Ovary (tissue), 3 donors: Measurements from ENCODE around the gene C19orf33.

Experiments used
- CTCF ChIP-seq, 3 donors: fragments of 450-650 bp in 2 of 3; fragments of 200-600 bp in 1 of 3; IDR thresholded peaks; one replicate each; pipeline versions ENCODE4 v1.5.1 to v1.8.0; 2016 to 2022; ENCODE audit warnings: antibody characterized with exemption in 3 of 3, mild to moderate bottlenecking in 1 of 3
- EP300 ChIP-seq: sonication (generic); formaldehyde crosslinking; IDR thresholded peaks from one replicate; pipeline ENCODE4 v1.6.1; 2017; ENCODE audit warnings: antibody characterized with exemption
- POLR2A ChIP-seq: fragments of 450-650 bp; IDR thresholded peaks from one replicate; pipeline ENCODE4 v1.6.1; 2017; ENCODE audit warnings: antibody characterized with exemption, mild to moderate bottlenecking, moderate library complexity
- donor health status: DM: no; HTN: no; CAD: no.

- TF ChIP-seq CTCF (IDR thresholded peaks at IDR 0.05), result no peak
- TF ChIP-seq POLR2A, result no peak
- TF ChIP-seq EP300, result no peak
These were observed 33.4 kb upstream of the C19orf33 start for GRCh38 chr19:38270587-38271167.
